ENCODE measurements around the gene COQ10B.

Gene COQ10B

GRCh38 chr2:197499594-197500502 is 46.5 kb downstream of the COQ10B start, which contains the start of the genes HSPD1 and HSPE1:
Gene HSPD1 (minus strand): TSS chr2:197499840. CDS start chr2:197498848, 992 bp downstream.
Gene HSPE1 (plus strand): TSS chr2:197500379. CDS start chr2:197500437, 58 bp downstream.
- FAIRE-seq (peak; percentile 94), DNase-seq (ENCODE audit: insufficient read length, low spot score) (peak; percentile 71)

- DNase-seq (ENCODE audit: insufficient read length, low spot score) (no peak), FAIRE-seq (peak; percentile 58)
These were observed 47.3 kb downstream of the COQ10B start for GRCh38 chr2:197500503-197501131.

- FAIRE-seq (no peak), DNase-seq (ENCODE audit: insufficient read length, low spot score) (no peak)
These were observed 48.8 kb downstream of the COQ10B start for GRCh38 chr2:197502201-197502600.

DNA sequence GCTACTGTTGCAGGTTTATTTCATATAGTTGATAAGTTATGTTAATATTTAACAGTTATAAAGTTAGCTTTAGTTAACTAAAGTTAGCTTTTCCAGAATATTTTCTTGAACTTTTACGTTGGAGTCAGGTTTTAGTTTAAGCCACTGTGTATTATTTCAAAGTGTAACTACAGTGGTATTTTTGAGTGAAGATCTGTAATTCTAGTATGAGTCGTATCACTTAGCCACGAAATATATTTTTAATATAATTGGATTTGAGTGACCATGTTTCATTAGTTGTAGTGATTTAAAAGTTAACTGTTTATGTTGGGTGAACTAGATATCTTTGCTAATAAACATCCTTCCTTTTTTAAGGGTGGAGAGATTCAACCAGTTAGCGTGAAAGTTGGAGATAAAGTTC is 49.3 kb downstream of the COQ10B start:
- FAIRE-seq, result no peak

GRCh38 chr2:197504000-197504399 is 50.6 kb downstream of the COQ10B start:
- no peak for DNase-seq (ENCODE audit: insufficient read length, low spot score)
- no peak for FAIRE-seq

More for the DNA sequence above, 49.3 kb downstream of the COQ10B start:
- no peak for DNase-seq (ENCODE audit: insufficient read length, low spot score)

GRCh38 chr2:197504512-197504911 is 51.2 kb downstream of the COQ10B start:
- no peak for FAIRE-seq
- no peak for DNase-seq (ENCODE audit: insufficient read length, low spot score)

GRCh38 chr2:197506658-197507057 is 53.3 kb downstream of the COQ10B start:
- no peak for FAIRE-seq

DNA sequence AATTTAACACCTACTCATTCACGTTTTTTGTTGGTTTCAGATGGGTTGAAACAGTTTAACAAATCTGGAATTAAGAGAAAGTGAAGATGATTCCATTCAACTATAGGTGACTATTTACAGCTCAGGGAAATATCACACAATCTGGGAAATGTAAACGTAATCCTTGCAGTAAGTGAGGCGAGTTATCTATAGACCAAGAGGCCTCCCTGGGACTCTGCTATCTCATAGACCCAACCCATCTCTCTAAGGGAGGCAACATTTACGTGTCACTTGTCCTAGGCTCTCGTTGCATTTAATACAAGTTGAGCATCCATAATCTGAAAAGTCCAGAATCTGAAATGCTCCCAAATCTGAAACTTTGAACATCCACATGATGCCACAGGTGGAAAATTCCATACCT is 60.6 kb downstream of the COQ10B start:
- FAIRE-seq, result no peak
- no peak for DNase-seq (ENCODE audit: insufficient read length, low spot score)

More at GRCh38 chr2:197506658-197507057, 53.3 kb downstream of the COQ10B start:
- no peak for DNase-seq (ENCODE audit: insufficient read length, low spot score)

DNA sequence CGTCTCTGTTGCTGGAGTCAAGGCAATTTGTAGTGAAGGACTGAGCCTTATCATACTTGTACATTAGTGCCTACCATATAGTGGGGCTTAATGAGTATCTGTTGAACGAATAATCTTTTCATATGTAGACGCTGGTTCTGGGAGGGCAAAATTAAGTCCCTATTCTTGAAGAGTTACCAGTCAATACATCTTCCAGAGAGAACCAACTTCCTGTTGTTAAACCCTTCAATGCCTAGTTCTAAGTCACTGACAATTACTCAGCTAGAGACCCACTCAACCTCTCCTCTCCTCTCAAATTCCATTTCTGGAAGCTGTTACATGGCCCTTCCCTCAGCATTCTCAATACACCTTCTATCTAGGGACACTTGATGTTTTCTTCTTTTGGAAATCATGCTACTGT is 61.4 kb downstream of the COQ10B start:
- DNase-seq (ENCODE audit: insufficient read length, low spot score) (no peak), FAIRE-seq (no peak)

GRCh38 chr2:197515315-197515738 is 62.0 kb downstream of the COQ10B start:
- DNase-seq (ENCODE audit: insufficient read length, low spot score), result no peak

DNA sequence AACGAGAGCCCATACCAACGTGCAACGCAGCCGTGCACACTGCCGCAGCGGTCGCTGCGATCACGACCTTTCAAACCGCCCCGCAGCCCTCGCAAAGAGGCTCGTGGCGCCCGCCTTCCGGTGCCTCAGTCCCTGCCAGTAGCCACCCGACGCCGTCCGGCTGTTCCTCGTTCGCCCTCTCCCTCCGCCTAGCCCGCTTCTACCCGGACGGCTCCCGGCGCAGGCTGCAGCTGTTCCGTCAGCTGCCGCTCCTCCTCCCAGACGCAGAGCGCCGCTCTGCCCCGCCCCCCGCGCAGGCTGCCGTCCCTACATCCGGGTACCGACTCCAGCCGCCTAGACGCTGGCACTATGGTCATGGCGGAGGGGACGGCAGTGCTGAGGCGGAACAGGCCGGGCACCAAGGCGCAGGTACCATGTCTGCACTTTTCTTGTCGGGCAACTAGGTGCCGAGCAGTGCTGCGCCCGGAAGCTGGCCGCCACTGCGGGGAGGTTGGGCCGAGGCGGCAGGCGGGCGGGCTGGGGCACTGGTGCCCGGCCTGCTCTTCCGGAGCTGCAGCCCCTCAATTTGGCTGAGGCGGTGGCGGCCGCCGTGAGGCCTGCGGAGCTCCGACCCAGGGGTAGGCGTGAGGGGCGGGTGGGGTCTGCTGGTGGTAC is 62.5 kb downstream of the COQ10B start, which contains the start of gene MOB4:
MOB4 (plus strand) TSS at position 328 of the 654 bp plus-strand sequence; CDS start at position 349, 21 bp downstream.
- peak; percentile 97 for FAIRE-seq
- peak; percentile 83 for DNase-seq (ENCODE audit: insufficient read length, low spot score)

More at GRCh38 chr2:197515315-197515738, 62.0 kb downstream of the COQ10B start:
- FAIRE-seq, result no peak

DNA sequence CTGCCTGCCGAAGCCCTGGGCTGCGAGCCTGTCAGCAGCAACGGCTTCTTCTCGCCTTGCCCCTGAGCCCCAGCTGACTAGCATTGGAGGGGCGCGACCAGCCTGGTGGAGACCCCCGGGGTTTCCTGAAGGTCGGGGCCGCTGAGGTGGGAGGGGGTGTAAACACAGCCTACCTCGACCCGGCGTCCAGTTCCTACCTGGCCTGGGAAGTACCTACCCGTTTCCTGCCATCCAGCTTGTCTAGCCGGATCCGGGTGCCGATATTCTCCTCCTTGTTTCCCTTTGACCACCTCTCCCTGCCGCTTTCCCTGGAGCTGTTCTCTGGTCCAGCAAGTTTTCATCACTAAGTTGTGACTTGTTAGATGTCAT is 63.0 kb downstream of the COQ10B start:
- FAIRE-seq, result peak; percentile 80
- DNase-seq (ENCODE audit: insufficient read length, low spot score), result no peak

GRCh38 chr2:197517150-197517549 is 63.8 kb downstream of the COQ10B start:
- FAIRE-seq, result no peak
- DNase-seq (ENCODE audit: insufficient read length, low spot score), result no peak

Data from GM19239 (cell line).